UCSD-AML1 (cell line): ENCODE data around the gene RAE1.

ENCODE experiments used
- DNase-seq: peaks from one replicate; lab custom pipeline; 2025; ENCODE audit not compliant: unreplicated experiment; lab: John Stamatoyannopoulos, UW

RAE1 gene

DNA sequence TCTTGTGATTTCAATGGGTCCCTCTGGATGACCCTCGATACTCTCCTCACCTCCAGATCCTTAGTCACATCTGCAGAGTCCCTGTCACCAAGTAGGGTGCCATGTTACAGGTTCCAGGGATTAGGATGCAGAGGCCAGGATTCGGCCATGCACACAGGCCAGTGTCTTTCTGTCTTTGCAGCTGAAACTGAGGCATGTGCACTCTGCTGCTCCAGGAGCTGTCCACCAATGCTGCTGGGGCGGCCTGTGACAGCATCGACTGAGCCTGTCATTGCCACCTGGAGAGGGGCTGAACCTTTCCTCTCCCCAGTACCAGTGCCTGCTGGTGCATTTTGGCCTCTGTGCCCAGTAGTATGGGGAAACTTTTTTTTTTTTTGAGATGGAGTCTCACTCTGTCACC lies 35.7 kb downstream of the RAE1 start:
- DNase-seq: no peak

DNA sequence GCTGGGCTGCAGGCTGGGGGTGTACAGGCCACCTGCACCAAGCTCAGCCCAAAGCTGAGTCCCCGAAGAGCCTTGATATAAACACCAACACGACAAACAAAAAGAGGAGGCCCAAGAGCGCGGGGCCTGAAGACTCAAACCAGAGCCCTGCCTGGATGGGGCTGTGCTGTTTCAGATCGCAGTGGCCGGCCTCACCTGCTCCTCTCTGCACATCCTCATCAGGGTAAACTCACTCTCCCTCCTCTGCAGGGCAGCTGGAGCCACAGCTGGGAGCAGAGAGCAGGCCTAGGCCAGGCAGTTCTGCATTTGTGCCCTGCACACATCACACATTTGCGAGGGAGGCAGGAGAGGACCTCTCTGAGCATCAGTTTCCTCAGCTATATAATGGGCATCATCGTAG lies 36.4 kb downstream of the RAE1 start:
- DNase-seq: no peak

DNA sequence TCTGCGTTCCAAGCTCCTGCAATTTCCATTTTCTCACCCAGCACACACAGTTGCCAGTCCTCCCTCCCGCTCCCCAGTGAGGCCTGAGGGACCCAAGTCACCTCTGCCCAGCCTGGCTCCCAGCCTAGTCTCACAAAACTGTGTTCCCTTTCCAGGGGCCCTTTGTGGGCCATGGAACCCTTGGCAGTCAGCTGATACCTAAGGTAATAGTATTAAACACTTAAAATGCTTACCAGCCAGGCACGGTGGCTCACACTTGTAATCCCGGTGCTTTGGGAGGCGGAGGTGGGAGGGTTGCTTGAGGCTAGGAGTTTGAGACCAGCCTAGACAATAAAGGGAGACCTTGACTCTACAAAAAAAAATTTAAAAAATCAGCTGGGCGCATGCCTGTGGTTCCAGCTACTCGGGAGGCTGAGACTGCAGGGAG lies 36.9 kb downstream of the RAE1 start:
- DNase-seq: no peak

DNA sequence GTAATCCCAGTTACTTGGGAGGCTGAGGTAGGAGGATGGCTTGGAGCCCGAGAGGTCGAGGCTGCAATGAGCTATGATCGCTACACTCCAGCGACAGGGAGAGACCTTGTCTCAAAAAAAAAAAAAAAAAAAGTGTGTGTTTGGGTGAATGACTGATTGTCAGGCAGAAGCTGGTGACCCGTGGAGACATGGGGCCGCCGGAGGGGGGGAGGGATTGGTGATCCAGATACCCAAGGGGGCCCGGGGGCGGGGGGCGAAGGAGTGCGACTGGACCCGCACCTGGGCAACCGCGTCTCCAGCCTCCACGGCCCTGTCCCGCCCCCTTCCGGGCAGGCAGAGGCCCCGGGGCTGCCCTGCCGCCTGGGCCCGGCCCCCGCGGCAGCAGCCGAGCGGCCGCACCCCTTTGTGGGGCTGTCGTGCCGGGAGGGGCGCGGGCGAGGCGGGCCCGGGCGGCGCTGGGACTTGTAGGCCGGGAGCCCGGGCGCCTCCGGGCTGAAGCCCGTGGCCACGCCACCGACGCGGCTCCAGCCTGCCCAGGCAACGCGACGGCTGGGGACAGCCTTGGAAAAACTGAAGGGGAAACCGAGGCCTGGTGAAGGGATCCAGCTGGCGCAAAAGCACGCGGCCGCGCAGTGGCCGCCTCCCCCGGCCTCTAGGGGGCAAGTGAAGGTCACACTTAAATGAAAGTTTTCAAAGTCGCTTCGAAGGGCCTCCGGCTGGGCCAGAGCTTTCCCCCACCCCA lies 38.1 kb downstream of the RAE1 start:
- no peak for DNase-seq

DNA sequence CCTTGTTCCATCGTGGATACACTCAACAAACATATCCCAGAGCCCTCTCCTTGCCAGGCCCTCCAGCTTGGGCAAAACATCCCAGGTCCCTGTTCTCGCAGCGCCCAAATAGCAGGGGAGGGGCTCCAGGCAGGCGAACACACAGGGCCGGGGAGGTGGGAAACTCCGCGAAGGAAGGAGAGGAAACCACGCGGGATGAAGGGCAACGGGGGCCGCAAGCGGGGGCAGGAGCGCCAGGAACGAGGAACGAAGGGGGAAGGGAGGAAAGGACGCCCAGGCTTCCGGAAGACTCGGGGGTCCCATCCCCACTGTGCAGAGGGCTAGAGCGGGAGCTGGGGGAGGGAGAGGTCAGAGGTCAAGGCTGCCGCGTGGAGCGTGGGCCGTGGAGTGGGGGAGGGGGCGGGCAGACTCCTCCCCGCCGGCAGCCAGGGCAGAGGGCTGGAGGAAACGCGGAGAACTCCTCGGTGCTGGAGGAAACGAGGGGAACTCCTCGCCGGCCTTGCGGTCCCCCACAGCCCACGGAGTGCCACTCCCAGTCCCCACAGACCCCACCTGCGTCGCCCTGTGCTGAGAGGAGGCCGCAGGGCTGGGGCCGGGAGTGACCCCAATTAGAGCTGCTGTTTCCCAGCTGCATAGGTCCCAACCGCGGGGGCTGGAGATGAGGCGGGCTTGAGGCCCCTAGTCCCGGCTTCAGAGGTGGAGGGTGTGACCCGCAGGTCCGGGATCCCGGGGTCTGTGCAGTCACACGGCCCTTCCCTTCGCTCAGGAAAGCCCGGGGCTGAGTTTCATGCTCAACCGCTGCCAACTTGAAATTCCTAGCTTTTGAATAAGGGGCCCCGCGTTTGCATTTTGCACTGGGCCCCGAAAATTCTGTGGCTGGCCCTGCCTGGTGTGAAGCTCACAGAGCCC lies 38.9 kb downstream of the RAE1 start:
- peak; percentile 57 for DNase-seq

DNA sequence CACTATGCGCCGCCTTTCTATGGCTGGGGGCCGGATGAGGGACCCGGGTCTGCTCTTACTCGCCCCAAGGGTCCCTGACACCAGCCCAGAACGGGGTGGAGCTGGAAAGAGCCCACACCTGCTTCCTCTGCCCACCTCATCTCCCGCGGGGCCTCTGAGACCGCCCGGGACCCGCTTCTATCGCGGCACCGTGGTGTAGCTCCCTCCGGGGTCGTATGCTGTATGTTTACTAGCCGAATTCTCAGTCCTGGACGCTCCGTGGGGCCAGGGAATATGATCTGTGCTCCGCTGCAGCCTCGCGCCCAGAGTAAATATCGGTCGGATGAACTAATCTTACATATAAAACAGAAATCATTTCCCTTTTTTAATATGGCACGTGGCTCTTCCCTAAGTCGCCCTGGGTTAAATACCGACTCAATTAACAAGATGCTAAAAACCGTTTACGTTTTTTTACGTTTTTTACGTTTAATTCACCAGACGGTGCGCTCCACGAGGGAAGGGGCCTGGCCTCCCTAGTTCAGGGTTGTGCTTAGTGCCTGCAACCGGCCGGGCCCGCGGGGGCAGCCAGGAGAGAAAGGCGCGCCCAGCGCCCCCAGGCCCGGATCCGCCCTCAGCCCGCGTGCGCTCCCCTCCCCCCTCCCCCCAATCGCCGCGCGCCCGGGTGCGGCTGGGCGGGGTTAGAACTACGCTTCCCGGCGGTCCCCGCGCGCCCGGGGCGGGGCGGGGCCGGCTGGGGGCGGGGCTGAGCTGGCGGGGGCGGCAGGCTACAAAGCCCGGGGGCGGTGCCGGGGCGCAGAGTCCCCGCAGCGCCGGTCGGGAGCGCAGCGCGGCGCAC lies 39.8 kb downstream of the RAE1 start, which contains the start of gene RBM38:
RBM38 (plus strand) TSS at position 793 of the 835 bp plus-strand sequence. CDS start 186 bp downstream, outside the sequence.
- DNase-seq: peak; percentile 83

DNA sequence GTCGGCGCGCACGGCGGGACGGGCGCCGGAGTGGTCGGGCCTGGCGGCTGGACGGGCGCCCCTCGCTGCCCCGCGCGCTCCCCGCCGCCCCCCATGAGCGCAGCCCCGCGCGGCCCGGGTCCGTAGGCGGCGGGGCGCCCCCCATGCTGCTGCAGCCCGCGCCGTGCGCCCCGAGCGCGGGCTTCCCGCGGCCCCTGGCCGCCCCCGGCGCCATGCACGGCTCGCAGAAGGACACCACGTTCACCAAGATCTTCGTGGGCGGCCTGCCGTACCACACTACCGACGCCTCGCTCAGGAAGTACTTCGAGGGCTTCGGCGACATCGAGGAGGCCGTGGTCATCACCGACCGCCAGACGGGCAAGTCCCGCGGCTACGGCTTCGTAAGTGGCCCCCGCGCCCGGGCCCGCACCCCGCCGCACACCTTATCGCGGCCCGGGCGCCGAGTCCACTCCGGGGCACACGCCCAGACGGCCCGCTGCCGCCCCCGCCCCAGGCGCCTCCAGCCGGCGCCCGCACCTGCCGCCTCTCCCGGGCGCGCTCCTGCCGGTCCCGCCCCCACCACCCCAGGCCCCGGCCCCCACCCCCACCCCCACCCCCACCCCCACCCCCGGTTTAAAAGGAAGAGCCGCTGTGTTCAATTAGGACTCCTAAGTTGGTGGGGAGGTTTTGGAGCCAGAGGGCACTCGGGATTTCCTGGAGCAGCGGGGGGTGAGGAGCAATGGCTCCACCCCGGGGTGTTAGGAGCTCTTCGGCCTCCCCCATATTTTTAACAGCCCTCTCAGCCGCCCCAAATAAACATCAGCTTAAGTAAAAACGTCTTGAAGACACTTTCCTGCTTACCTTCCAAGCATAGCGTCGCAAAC lies 40.6 kb downstream of the RAE1 start:
- no peak for DNase-seq

DNA sequence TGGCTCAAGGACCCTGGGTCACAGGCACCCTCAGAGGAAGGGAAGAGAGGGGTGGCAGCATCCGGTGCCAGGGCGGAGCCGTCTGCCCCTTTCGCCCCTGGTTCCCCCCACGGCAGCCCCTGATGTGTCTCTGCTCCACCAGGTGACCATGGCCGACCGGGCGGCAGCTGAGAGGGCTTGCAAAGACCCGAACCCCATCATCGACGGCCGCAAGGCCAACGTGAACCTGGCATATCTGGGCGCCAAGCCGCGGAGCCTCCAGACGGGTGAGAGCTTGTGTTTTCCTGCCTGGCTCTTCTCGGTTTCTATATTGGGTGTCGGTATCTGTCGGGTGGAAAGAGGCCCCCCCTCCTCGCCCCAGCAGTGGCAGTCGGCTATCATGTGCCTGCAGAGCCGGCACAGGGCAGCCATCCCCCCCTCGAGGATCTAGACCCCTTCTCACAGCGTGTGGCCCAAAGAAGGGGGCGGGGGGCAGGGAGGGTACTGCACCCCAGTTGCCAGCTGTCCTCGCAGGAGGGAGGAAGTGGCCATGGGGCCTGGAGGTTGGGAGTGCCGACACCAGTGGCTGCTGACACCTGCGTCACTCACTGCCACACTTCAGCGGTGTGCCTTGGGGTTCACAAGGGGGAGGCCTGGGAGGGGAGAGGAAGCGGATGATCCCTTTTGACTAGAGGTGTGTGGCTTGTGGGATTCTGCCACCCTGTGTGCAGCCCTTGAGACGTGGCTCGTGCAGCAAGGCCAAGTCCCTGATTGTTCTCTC lies 41.6 kb downstream of the RAE1 start:
- no peak for DNase-seq

DNA sequence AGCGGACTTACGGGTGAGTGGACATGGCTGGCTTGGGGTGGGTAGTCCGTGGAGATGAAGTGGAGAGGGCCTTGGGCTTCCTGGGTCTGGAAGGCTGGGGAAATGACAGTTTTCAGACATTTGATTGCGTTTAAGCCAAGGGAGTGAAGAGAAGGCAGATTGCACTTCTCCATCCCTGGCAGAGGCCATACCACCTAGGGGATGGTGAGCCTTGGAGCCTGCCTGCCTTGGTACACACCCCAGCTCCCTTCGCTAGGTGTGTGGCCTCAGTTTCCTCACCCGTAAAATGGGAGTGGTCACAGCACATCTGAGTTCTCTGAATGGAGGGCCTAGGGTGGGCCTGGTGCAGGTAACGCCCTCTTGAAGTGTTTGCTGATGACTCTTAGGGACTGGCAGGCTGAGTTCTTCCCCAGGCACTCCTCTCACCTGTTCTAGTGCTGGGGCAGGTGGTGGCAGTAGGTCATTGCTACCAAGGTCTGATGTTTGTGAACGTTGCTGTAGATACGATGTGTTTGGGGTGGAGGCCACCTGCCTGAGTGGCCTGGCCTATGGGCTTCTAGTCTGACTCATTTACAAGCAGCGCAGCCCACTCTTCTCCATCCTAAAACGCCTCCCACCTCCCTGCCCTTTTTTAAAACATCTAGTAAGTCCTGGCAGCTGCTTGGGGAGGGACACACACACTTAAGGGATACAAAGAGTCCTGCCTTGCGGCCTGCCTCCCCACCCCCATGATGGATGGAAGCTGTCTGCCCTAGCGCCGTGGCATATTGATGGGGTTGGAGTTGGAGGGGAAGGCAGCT lies 42.5 kb downstream of the RAE1 start:
- DNase-seq: no peak

DNA sequence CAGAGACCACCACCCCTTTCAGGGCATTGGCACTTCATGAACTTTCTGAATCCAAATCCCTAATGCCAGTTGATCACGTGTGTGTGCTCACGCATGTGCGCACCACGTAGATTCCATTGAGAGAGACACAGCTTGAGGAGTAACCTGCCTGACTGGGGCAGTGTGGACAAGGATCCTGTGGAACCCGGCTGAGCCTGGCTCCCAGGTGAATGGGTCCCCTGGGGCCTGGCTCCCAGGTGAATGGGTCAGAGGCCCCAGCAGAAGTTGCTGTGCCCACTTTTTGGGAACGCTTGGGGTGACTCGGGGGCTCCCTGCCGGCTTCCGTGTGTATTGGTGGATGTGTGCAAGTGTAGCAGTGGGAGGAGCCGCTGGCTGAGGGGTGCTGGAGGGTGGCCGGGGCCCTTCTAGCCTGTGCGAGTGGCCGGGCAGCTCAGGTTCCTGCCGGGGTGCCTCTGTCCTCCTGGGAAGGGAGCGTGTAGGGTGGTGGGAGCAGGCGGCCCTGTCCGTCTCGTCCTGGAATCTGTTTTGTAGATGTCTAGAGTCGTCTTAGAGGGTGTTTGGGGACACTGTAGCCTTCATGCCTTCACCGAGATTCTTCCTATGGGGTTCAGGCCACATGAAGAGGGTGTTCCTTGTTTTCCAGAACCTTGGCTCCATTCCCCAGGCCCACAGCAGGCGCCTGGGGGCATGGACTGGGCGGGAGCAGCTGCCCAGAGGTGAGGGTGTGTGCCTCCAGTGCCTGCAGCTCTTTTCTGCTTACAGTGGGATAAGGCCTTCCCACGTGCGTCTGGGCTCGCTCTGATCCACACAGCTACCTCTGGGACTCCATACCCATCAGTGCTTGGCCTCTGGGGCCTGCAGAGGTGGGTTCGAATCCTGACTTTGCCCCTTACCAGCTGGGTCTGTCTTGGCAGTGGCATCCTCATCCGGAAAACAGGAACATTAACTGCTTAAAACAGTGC lies 43.3 kb downstream of the RAE1 start:
- no peak for DNase-seq

DNA sequence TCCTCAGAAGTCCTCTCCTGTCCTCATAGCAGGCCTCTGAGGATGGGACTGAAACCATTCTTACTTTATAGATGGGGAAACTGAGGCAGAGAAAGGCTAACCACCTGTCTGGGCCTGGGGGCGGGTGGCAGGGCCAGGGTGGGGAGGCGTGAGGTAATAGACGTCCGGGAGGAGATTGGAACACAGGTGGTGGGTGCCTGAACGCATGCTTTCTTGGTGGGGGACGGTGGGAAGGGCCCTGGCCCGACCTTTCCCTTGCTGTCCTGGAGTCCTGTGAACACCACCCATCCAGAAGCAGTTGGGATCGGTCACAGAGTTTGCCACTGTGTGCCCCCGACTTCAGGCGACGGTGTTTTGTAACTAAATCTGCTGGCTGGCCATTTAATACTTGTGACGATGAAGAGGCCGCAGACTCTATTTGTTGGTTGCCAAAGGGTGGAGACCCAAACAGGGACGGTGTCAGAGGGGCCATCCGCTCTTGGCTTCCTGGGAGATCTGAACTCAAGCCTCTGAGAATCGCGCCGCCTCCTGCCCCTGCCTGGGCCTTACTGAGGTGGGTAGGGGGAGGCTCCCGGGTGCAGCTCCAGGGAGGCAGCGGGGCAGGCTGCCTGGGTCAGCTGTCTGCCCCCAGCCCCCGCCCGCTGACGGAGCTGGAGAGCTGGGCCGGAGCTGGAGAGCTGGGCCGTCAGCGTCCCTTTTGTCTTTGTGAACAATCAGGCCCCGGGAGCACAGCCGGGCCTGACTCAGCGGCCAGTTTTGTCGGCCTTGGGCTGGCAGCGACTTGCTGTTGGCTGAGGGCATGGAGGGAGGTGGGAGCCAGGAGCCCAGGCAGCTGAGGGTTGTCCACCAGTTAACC lies 44.3 kb downstream of the RAE1 start:
- no peak for DNase-seq

DNA sequence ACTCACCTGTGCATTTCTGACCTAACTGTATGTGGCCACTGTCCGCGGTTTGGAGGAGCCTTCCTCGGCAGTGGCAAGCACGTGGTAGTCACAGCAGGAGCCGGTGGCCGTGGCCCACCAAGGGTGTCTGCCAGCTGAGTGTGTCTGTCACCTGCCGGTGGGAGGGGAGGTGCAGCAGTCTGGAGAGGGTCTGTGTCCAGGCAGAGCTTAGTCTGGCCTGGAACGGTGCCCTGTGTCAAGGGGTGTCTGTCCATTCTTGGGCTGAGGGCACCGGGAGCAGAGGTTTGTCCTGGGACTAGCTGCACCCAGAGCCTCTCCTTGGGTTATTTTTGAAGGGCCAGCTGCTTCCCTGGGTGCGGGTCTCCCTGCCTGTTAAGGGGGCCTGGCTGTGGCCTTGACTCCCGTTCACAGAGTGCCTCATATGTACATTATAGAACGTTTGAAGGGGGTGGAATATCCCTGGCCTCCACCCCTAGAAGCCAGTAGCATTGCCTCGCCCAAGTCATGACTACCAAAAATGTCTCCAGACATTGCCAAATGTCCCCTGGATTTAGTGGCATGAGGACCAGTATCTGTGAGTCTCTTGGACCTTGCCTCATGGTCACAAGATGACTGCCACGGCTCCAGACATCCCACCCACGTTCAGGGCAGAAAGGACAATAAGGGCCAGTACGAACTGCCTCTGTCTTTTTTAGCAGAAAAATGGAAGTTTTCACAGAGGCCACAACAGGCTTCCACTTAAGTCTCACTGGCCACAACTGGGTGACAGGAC lies 45.3 kb downstream of the RAE1 start:
- no peak for DNase-seq

DNA sequence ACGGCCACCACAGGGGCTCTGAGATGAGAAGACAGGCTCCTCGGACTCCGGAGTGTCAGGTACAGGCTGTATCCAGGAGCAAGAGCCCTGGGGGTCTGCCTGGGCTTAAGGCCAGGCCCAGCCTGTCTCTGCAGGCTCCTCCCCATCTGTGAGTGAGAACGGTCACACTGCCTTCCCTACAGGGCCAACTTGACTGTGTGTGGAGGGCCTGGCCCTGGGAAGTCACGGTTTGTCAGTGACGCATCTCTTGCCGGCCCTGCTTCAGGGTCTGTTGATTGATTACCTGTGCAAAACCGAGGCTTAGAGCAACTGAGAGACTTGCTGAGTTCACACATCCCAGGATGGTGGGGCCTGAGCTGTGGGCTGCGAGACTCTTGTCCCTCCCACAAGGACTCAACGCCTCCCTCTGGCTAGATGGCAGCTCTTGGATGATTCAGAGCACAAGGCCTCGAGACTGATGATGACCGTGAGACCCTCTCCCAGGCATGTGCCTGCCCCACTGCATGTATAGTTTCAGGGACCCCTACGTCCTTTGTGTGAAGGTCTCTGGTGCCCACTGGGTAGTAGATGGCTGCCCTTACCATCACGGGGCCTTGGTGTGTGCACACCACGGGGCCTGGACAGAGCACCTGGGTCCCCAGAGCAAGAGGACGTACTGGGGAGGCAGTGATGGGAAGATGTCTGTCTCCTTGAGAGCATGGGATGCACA lies 46.1 kb downstream of the RAE1 start:
- DNase-seq: no peak

DNA sequence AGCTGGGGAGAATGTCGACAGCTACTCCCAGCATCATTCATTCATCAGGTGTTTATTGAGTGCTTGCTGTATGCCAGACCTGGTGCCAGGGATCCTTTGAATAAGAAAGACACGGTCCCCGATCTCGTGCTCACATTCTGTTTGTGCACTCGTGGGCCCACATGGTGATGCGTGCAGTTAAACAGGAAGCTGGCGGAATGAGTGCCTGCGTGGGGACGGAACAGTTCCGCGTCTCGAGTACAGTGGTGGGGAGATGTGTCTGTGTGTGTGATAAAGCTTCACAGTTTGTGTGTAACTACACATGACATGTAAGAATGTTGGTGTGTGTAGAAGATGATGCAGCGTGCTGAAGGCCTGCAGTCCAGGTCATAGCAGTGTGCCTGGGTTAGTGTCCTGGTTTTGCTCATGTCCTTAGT lies 46.6 kb downstream of the RAE1 start:
- DNase-seq: no peak

DNA sequence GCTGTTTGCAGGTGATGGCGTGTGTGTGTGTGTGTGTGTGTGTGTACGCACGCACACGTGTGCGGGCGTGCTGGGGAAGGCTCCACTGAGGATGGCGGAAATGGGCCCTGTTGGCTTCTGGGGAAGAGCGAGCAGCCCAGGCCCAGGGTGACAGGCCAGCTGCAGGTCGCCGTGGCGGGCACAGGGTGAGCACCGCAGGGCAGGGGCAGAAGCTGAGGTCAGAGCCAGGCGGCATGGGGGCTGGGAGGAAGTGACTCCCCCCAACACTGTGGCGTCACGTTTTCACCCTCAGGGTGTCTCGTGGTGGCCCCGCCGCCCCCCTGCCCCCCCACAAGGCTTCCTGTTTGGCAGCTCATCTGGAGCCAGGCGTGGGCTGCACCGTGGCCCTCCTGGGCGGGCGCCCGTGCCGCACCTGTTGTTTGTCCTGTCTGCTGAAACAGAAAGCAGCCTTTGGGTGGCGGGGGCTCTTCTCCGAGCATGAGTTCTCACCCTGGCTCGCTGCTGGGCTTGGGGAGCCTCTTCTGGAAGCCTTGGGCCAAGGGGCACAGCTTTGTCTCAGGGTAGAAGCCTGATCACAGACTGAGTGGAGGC lies 47.3 kb downstream of the RAE1 start:
- no peak for DNase-seq
